Measurements from ENCODE around the gene ZEB2.
A peak's percentile ranks its signal among the peaks of the same experiment; 100 is the strongest.

ZEB2 gene

DNA sequence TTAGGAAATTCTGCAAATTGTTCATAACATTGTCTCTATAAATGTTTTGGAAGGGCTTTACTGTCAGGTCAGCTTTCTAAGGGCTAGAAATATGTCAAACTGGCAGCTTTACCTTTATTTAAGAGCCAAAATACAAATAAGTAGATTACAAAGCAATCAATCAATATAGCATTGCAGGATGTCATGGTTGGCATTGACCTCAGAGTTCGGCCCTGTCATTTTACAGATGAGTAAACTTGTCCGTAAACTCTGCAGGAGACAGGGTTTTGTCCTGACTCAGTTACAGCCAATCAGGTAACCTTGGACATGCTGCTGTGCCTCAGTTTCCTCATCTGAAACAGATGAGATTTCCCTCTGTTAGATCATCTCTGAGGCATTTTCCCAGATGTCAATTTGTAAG, 25.9 kb upstream of the ZEB2 start:
- peaks cover 9% of the 10 kb centered on the region for H3K27me3 Mint-ChIP-seq
- peaks cover 6% of the 10 kb centered on the region for H3K4me1 Mint-ChIP-seq (ENCODE audit: low read depth)
- H3K9me3 Mint-ChIP-seq, result no peaks in the 10 kb centered on the region
- H3K4me3 Mint-ChIP-seq, result no peak overlapping the region
- DNase-seq, result no peak
- H3K27ac Mint-ChIP-seq, result no peak overlapping the region
- H3K36me3 Mint-ChIP-seq (ENCODE audit: low read depth), result no peaks in the 10 kb centered on the region

DNA sequence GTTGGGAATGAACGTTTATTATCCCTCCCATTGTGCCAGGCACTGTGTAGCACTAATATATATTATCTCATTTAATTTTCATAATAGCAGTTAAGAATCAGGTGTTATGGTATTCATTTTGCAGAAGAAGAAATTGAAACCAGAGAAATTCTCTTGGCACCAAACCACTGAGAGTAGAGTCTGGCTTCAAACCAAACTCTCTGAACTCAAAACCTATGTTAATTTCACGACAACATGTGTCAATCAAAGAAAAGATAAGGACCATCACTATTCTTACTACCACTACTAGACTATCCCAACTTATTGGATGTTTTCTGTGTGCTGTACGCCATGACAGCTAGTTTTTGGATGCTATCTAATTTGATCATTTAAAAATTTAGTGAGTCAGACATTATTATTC, 24.1 kb upstream of the ZEB2 start:
- H3K27me3 Mint-ChIP-seq, result peaks cover 9% of the 10 kb centered on the region
- H3K36me3 Mint-ChIP-seq (ENCODE audit: low read depth), result no peaks in the 10 kb centered on the region
- DNase-seq, result no peak
- peaks cover 6% of the 10 kb centered on the region for H3K4me1 Mint-ChIP-seq (ENCODE audit: low read depth)
- H3K27ac Mint-ChIP-seq, result no peak overlapping the region
- H3K4me3 Mint-ChIP-seq, result no peak overlapping the region
- H3K9me3 Mint-ChIP-seq, result no peaks in the 10 kb centered on the region

GRCh38 chr2:144541396-144541795, 21.5 kb upstream of the ZEB2 start:
- DNase-seq, result no peak
- Mint-ChIP-seq H3K27ac (no peak overlapping the region), H3K9me3 (no peaks in the 10 kb centered on the region), H3K4me1 (ENCODE audit: low read depth) (no peaks in the 10 kb centered on the region), H3K4me3 (no peak overlapping the region), H3K27me3 (peaks cover 6% of the 10 kb centered on the region), H3K36me3 (ENCODE audit: low read depth) (no peaks in the 10 kb centered on the region)

GRCh38 chr2:144539289-144539782, 19.4 kb upstream of the ZEB2 start:
- Mint-ChIP-seq H3K9me3 (no peaks in the 10 kb centered on the region), H3K27ac (no peak overlapping the region), H3K27me3 (peaks cover 6% of the 10 kb centered on the region), H3K4me1 (ENCODE audit: low read depth) (no peaks in the 10 kb centered on the region), H3K36me3 (ENCODE audit: low read depth) (no peaks in the 10 kb centered on the region), H3K4me3 (no peak overlapping the region)
- DNase-seq, result no peak

GRCh38 chr2:144535300-144535699, 15.4 kb upstream of the ZEB2 start:
- H3K27me3 Mint-ChIP-seq, result peaks cover 31% of the 10 kb centered on the region
- no peaks in the 10 kb centered on the region for H3K36me3 Mint-ChIP-seq (ENCODE audit: low read depth)
- H3K9me3 Mint-ChIP-seq, result no peaks in the 10 kb centered on the region
- DNase-seq, result no peak
- no peak overlapping the region for H3K27ac Mint-ChIP-seq
- H3K4me1 Mint-ChIP-seq (ENCODE audit: low read depth), result no peaks in the 10 kb centered on the region
- H3K4me3 Mint-ChIP-seq, result no peak overlapping the region

GRCh38 chr2:144533221-144533620, 13.3 kb upstream of the ZEB2 start:
- no peaks in the 10 kb centered on the region for H3K9me3 Mint-ChIP-seq
- no peaks in the 10 kb centered on the region for H3K36me3 Mint-ChIP-seq (ENCODE audit: low read depth)
- H3K4me3 Mint-ChIP-seq, result no peak overlapping the region
- peaks cover 43% of the 10 kb centered on the region for H3K27me3 Mint-ChIP-seq
- no peak overlapping the region for H3K27ac Mint-ChIP-seq
- DNase-seq, result no peak
- no peaks in the 10 kb centered on the region for H3K4me1 Mint-ChIP-seq (ENCODE audit: low read depth)

GRCh38 chr2:144530596-144530995, 10.7 kb upstream of the ZEB2 start:
- peaks cover 62% of the 10 kb centered on the region for H3K27me3 Mint-ChIP-seq
- DNase-seq, result no peak
- no peaks in the 10 kb centered on the region for H3K9me3 Mint-ChIP-seq
- no peak overlapping the region for H3K4me3 Mint-ChIP-seq
- no peak overlapping the region for H3K27ac Mint-ChIP-seq
- H3K4me1 Mint-ChIP-seq (ENCODE audit: low read depth), result no peaks in the 10 kb centered on the region
- H3K36me3 Mint-ChIP-seq (ENCODE audit: low read depth), result no peaks in the 10 kb centered on the region

- H3K27me3 Mint-ChIP-seq, result peaks cover 68% of the 10 kb centered on the region
These were observed 9.9 kb upstream of the ZEB2 start for GRCh38 chr2:144529841-144530240.

DNA sequence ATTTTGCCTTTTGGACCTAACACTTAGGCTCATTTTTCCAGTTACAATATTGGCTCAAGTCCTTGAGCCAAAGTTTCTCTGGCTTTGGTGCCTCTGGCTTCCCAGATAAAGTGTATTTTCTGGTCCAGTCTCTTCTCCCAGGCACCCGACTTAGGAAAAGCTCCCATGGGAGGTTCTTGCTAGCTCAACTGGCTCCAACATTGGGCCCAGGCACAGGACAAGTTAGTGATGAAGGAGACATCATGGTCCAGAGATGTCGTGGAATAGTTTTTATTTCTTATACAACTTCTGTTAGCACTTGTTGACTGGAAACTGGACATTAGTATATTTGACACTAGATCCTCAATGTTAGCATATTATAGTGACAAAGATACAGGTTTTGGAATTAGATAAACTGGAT, 8.2 kb upstream of the ZEB2 start:
- Mint-ChIP-seq H3K4me1 (ENCODE audit: low read depth) (peaks cover 8% of the 10 kb centered on the region), H3K4me3 (no peak overlapping the region), H3K27me3 (peaks cover 76% of the 10 kb centered on the region), H3K9me3 (no peaks in the 10 kb centered on the region), H3K27ac (no peak overlapping the region), H3K36me3 (ENCODE audit: low read depth) (no peaks in the 10 kb centered on the region)
- no peak for DNase-seq

More at GRCh38 chr2:144529841-144530240, 9.9 kb upstream of the ZEB2 start:
- H3K27ac Mint-ChIP-seq, result no peak overlapping the region
- no peaks in the 10 kb centered on the region for H3K4me1 Mint-ChIP-seq (ENCODE audit: low read depth)
- DNase-seq, result no peak
- H3K9me3 Mint-ChIP-seq, result no peaks in the 10 kb centered on the region
- H3K4me3 Mint-ChIP-seq, result no peak overlapping the region
- no peaks in the 10 kb centered on the region for H3K36me3 Mint-ChIP-seq (ENCODE audit: low read depth)

- Mint-ChIP-seq H3K27ac (no peak overlapping the region), H3K27me3 (peaks cover 76% of the 10 kb centered on the region), H3K9me3 (no peaks in the 10 kb centered on the region), H3K36me3 (ENCODE audit: low read depth) (no peaks in the 10 kb centered on the region), H3K4me1 (ENCODE audit: low read depth) (peaks cover 17% of the 10 kb centered on the region), H3K4me3 (no peak overlapping the region)
- no peak for DNase-seq
These were observed 6.9 kb upstream of the ZEB2 start for GRCh38 chr2:144526831-144527230.

- DNase-seq, result no peak
- Mint-ChIP-seq H3K27me3 (peaks cover 71% of the 10 kb centered on the region), H3K36me3 (ENCODE audit: low read depth) (no peaks in the 10 kb centered on the region), H3K27ac (no peak overlapping the region), H3K9me3 (no peaks in the 10 kb centered on the region), H3K4me1 (ENCODE audit: low read depth) (peaks cover 17% of the 10 kb centered on the region), H3K4me3 (peak overlapping the region; percentile 80)
These were observed 4.4 kb upstream of the ZEB2 start for GRCh38 chr2:144524118-144525009.

GRCh38 chr2:144523596-144524117, 3.7 kb upstream of the ZEB2 start:
- Mint-ChIP-seq H3K36me3 (ENCODE audit: low read depth) (no peaks in the 10 kb centered on the region), H3K4me3 (peak overlapping the region; percentile 80), H3K27ac (no peak overlapping the region), H3K4me1 (ENCODE audit: low read depth) (peaks cover 17% of the 10 kb centered on the region), H3K27me3 (peaks cover 69% of the 10 kb centered on the region), H3K9me3 (no peaks in the 10 kb centered on the region)
- no peak for DNase-seq

GRCh38 chr2:144522897-144523595, 3.1 kb upstream of the ZEB2 start:
- peaks cover 17% of the 10 kb centered on the region for H3K4me1 Mint-ChIP-seq (ENCODE audit: low read depth)
- no peaks in the 10 kb centered on the region for H3K9me3 Mint-ChIP-seq
- no peak for DNase-seq
- no peak overlapping the region for H3K27ac Mint-ChIP-seq
- no peaks in the 10 kb centered on the region for H3K36me3 Mint-ChIP-seq (ENCODE audit: low read depth)
- H3K27me3 Mint-ChIP-seq, result peaks cover 65% of the 10 kb centered on the region
- peak overlapping the region; percentile 80 for H3K4me3 Mint-ChIP-seq

- no peak overlapping the region for H3K27ac Mint-ChIP-seq
- DNase-seq, result no peak
- H3K27me3 Mint-ChIP-seq, result peaks cover 57% of the 10 kb centered on the region
- H3K4me1 Mint-ChIP-seq (ENCODE audit: low read depth), result peaks cover 19% of the 10 kb centered on the region
- no peaks in the 10 kb centered on the region for H3K36me3 Mint-ChIP-seq (ENCODE audit: low read depth)
- no peaks in the 10 kb centered on the region for H3K9me3 Mint-ChIP-seq
- H3K4me3 Mint-ChIP-seq, result peak overlapping the region; percentile 80
These were observed 2.4 kb upstream of the ZEB2 start for GRCh38 chr2:144522176-144522896.

Measured in activated T-cell treated with anti-CD3 and anti-CD28 coated beads, Interleukin-2, amount 50 U/mL, for 24 hours (primary cell).